Fibroblast of lung (primary cell): ENCODE measurements around the gene IRF1. TPM values are rescaled to one million over a fixed set of nuclear protein-coding genes. Genes with fewer than 3 reads are reported as not detected.
"Not testable (repeated sequence)": the region's sequence is repeated elsewhere in the genome, so short reads cannot be mapped to it uniquely, and the experiment has no call there.

Experiments used
- DNase-seq, 2 donors: peaks; one replicate each; pipeline versions ENCODE4 v3.0.0 to v3.0.0-alpha.2; 2010; ENCODE audit warnings: low read depth in 2 of 2
- H2AFZ ChIP-seq: 2 replicates; pipeline ENCODE4 v1.5.1; 2012; ENCODE audit warnings: low read length, control low read depth, inconsistent platforms
- H3K27ac ChIP-seq: 2 replicates; pipeline ENCODE4 v1.5.1; 2011; ENCODE audit warnings: low read length, control low read depth; ENCODE audit not compliant: insufficient read depth
- H3K27me3 ChIP-seq: 2 replicates; pipeline ENCODE4 v1.5.1; 2011; ENCODE audit warnings: mild to moderate bottlenecking, low read length; ENCODE audit not compliant: control insufficient read depth, insufficient read depth
- H3K36me3 ChIP-seq: 2 replicates; pipeline ENCODE4 v1.5.1; 2011; ENCODE audit warnings: low read length; ENCODE audit not compliant: control insufficient read depth, insufficient read depth
- H3K4me1 ChIP-seq: 2 replicates; pipeline ENCODE4 v1.5.1; 2011; ENCODE audit warnings: low read length; ENCODE audit not compliant: control insufficient read depth, insufficient read depth; ENCODE audit errors: extremely low read depth
- H3K4me2 ChIP-seq: 2 replicates; pipeline ENCODE4 v1.5.1; 2011; ENCODE audit warnings: low read length, control low read depth; ENCODE audit not compliant: insufficient read depth; ENCODE audit errors: extremely low read depth
- H3K4me3 ChIP-seq, 4 experiments: fragments of 200-600 bp in 1 of 4; sonication (generic) in 1 of 4; replicated peaks in 1 of 4; 2 replicates each; pipeline ENCODE4 v1.5.1; 2011 to 2016; ENCODE audit warnings: low read length in 4 of 4, low read depth in 3 of 4, mild to moderate bottlenecking in 3 of 4, control low read depth in 2 of 4, inconsistent platforms in 1 of 4, mixed read lengths in 1 of 4; ENCODE audit not compliant: insufficient read depth in 1 of 4; ENCODE audit errors: control extremely low read depth in 1 of 4
- H3K79me2 ChIP-seq: 2 replicates; pipeline ENCODE4 v1.5.1; 2012; ENCODE audit warnings: mild to moderate bottlenecking, low read length, inconsistent platforms; ENCODE audit not compliant: control insufficient read depth, insufficient read depth
- H3K9ac ChIP-seq: 2 replicates; pipeline ENCODE4 v1.5.1; 2011; ENCODE audit warnings: mild to moderate bottlenecking, low read length, control low read depth; ENCODE audit not compliant: insufficient read depth
- H3K9me3 ChIP-seq: 2 replicates; pipeline ENCODE4 v1.5.1; 2012; ENCODE audit warnings: low read depth, low read length; ENCODE audit not compliant: control insufficient read depth, insufficient read depth
- H4K20me1 ChIP-seq: 2 replicates; pipeline ENCODE4 v1.5.1; 2011; ENCODE audit warnings: low read length; ENCODE audit not compliant: control insufficient read depth, insufficient read depth; ENCODE audit errors: extremely low read depth
- CTCF ChIP-seq, 2 donors: IDR thresholded peaks in 1 of 2; conservative IDR thresholded peaks in 1 of 2; 1 replicate in 1 of 2; 2 replicates in 1 of 2; pipeline ENCODE4 v1.5.1; 2011 to 2012; ENCODE audit warnings: low read length in 2 of 2, control low read depth in 1 of 2, inconsistent platforms in 1 of 2, low read depth in 1 of 2, mild to moderate bottlenecking in 1 of 2
- EZH2 ChIP-seq: IDR thresholded peaks from 2 replicates; pipeline ENCODE4 v1.5.1; 2012; ENCODE audit warnings: low read length, control low read depth, mild to moderate bottlenecking; ENCODE audit errors: missing control alignments
- polyA plus RNA-seq, 2 donors: library from polyadenylated mRNA; depleted of rRNA in 1 of 2; stranded (reverse) in 1 of 2; unstranded in 1 of 2; fragments of >200 nt; gene quantifications; 2 replicates each; pipeline ENCODE4 v1.2.1, GENCODE V29; 2011 to 2012; ENCODE audit warnings: missing spikeins in 1 of 2
- total RNA-seq: library from RNA; depleted of rRNA; stranded (reverse); fragments of >200 nt; gene quantifications from 2 replicates; pipeline ENCODE4 v1.2.1, GENCODE V29; 2014

The IRF1 gene
- total and polyA plus RNA-seq, 2 donors (not counting 1 experiment from before 2014, with no cell fraction given) = 34.7 to 37.6 TPM

DNA sequence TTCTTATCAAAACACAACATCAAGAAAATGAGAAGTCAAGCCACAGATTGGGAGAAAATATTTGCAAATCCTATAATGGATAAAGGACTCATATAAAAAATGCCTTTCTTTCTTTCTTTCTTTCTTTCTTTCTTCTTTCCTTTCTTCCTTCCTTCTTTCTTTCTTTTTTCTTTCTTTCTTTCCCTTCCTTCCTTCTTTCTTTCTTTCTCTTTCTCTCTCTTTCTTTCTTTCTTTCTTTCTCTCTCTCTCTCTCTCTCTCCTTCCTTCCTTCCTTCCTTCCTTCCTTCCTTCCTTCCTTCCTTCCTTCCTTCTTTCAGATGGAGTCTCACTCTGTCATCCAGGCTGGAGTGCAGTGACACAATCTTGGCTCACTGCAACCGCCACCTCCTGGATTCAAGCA lies 31.5 kb upstream of the IRF1 start:
- not testable (repeated sequence) for H3K79me2 ChIP-seq, H3K4me1 ChIP-seq, H3K27me3 ChIP-seq, H3K36me3 ChIP-seq, H4K20me1 ChIP-seq, H3K4me3 ChIP-seq, H3K27ac ChIP-seq, H3K9ac ChIP-seq, H2AFZ ChIP-seq, DNase-seq, H3K4me2 ChIP-seq, H3K9me3 ChIP-seq

- H2AFZ ChIP-seq, H3K9ac ChIP-seq, H3K4me3 ChIP-seq, H3K27me3 ChIP-seq, H3K9me3 ChIP-seq, H3K4me2 ChIP-seq, DNase-seq, H3K4me1 ChIP-seq, H3K36me3 ChIP-seq, H3K27ac ChIP-seq, H3K79me2 ChIP-seq, H4K20me1 ChIP-seq: not testable (repeated sequence)
Observed at GRCh38 chr5:132513618-132514336, 23.2 kb upstream of the IRF1 start.

DNA sequence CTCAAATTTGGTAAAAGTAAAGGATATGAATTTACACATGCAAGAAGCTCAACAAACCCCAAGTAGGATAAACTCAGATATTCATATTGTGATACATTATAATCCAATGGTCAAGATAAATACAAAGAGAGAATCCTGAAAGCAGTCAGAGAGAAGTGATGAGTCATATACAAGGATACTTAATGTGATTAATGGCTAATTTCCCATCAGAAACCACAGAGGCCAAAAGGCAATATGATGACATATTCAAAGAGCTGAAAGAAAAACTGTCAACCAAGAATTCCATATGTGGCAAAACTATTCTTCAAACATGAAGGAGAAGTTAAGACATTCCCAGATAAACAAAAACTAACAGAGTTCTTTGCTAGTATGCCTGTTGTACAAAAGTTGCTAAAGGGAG lies 19.5 kb upstream of the IRF1 start:
- Histone ChIP-seq H3K4me2 (no peak overlapping the region), H3K9ac (no peak overlapping the region), H4K20me1 (no peaks in the 10 kb centered on the region), H3K27me3 (no peaks in the 10 kb centered on the region), H3K27ac (no peak overlapping the region), H2AFZ (no peak overlapping the region), H3K9me3 (no peaks in the 10 kb centered on the region), H3K4me3 (no peak overlapping the region), H3K79me2 (no peaks in the 10 kb centered on the region), H3K36me3 (no peaks in the 10 kb centered on the region), H3K4me1 (peaks cover 11% of the 10 kb centered on the region)
- no peak for TF ChIP-seq EZH2
- TF ChIP-seq CTCF (conservative IDR thresholded peaks at IDR 0.05 in 1 of 2, IDR thresholded peaks at IDR 0.05 in 1 of 2; ENCODE audit: low read depth in 1 of 2, low read length in 2 of 2) = no peak
- peak; percentile 92 to 96 for DNase-seq

GRCh38 chr5:132506094-132506692 lies 15.6 kb upstream of the IRF1 start:
- no peak overlapping the region for H3K4me3 ChIP-seq
- peaks cover 22% of the 10 kb centered on the region for H3K4me1 ChIP-seq
- no peaks in the 10 kb centered on the region for H4K20me1 ChIP-seq
- no peaks in the 10 kb centered on the region for H3K79me2 ChIP-seq
- H3K27me3 ChIP-seq = no peaks in the 10 kb centered on the region
- H2AFZ ChIP-seq = no peak overlapping the region
- DNase-seq = peak; percentile 96
- no peaks in the 10 kb centered on the region for H3K9me3 ChIP-seq
- TF ChIP-seq CTCF (conservative IDR thresholded peaks at IDR 0.05 in 1 of 2, IDR thresholded peaks at IDR 0.05 in 1 of 2; ENCODE audit: low read depth in 1 of 2, low read length in 2 of 2) = peak; percentile 72 to 87
- TF ChIP-seq EZH2 = no peak
- H3K36me3 ChIP-seq = no peaks in the 10 kb centered on the region
- H3K4me2 ChIP-seq = peak overlapping the region; percentile 77
- H3K9ac ChIP-seq = peak overlapping the region; percentile 18
- H3K27ac ChIP-seq = peak overlapping the region; percentile 88
